Cortex of kidney (tissue), 1 donor: ENCODE data around the gene PAM16.
"Not testable (repeated sequence)": the region's sequence is repeated elsewhere in the genome, so short reads cannot be mapped to it uniquely, and the experiment has no call there.

Source experiments
- DNase-seq: peaks from one replicate; lab custom pipeline; 2025; lab: John Stamatoyannopoulos, UW

PAM16 gene

GRCh38 chr16:4350787-4351659, at the start of gene PAM16:
Gene PAM16 (minus strand): TSS chr16:4351321. CDS start chr16:4351234, 87 bp downstream.
- no peak for DNase-seq

GRCh38 chr16:4399001-4399730, 48.0 kb upstream of the PAM16 start:
- DNase-seq: no peak

- no peak for DNase-seq
These were observed 44.1 kb upstream of the PAM16 start for GRCh38 chr16:4395055-4395726.

DNA sequence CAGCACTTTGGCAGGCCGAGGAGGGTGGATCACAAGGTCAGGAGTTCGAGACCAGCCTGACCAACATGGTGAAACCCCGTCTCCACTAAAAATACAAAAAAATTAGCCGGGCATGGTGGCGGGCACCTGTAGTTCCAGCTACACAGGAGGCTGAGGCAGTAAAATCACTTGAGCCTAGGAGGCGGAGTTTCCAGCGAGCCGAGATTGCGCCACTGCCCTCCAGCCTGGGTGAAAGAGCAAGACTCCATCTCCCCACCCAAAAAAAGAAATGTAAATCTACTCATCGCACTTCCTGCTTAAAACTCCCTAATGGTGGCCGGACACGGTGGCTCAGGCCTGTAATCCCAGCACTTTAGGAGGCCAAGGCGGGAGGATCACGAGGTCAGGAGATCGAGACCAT, 42.7 kb upstream of the PAM16 start:
- not testable (repeated sequence) for DNase-seq

GRCh38 chr16:4393240-4393600, 42.1 kb upstream of the PAM16 start:
- no peak for DNase-seq

GRCh38 chr16:4392382-4393239, 41.5 kb upstream of the PAM16 start:
- no peak for DNase-seq

GRCh38 chr16:4391631-4392381, 40.7 kb upstream of the PAM16 start:
- DNase-seq: no peak

GRCh38 chr16:4390266-4391260, 39.4 kb upstream of the PAM16 start:
- DNase-seq: no peak

DNA sequence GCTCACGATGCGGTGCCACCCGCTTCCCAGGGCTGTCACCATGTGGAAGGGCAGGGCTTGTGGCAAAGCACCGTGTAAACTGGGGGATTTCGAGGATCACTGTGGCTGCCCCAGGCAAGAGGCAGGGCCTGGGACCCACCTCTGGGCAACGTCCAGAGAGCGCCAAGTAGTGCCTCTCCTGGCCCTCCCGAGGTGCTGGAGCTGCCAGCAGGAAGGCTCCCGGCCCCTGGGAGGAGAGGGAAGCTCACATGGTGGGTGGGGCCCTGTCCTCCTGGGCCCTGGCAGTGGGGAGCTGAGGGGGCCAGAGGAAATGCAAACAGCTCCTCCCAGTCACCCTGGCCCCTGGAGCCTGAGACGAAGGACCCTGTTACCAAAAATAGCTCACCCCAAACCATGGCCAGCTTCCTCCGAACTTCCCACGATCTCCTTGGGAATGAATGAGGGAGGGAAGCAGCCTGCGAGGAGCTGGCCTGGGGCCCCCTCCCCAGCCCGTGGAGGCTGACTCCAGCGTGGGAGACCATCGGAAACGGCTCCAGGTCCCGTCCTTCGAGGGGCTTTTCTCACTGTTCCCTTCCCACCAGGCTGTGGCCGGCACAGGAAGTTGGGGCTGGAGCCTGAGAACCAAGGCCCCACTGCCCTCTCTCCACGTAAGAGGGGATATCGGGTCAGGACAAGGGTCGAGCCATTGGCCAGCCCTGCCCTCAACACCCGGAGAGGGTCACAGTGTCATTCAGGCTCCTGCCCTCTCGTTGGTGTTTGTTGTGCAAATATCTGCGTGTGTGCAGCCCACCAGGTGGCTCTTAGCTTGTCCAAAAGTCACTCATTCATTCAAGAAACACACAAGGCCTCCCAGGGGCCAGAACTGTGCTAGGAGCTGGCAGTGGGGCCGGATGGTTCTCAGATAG, 38.2 kb upstream of the PAM16 start:
- DNase-seq: no peak

GRCh38 chr16:4388271-4389021, 37.3 kb upstream of the PAM16 start:
- no peak for DNase-seq

- DNase-seq: no peak
These were observed 36.7 kb upstream of the PAM16 start for GRCh38 chr16:4387781-4388180.

DNA sequence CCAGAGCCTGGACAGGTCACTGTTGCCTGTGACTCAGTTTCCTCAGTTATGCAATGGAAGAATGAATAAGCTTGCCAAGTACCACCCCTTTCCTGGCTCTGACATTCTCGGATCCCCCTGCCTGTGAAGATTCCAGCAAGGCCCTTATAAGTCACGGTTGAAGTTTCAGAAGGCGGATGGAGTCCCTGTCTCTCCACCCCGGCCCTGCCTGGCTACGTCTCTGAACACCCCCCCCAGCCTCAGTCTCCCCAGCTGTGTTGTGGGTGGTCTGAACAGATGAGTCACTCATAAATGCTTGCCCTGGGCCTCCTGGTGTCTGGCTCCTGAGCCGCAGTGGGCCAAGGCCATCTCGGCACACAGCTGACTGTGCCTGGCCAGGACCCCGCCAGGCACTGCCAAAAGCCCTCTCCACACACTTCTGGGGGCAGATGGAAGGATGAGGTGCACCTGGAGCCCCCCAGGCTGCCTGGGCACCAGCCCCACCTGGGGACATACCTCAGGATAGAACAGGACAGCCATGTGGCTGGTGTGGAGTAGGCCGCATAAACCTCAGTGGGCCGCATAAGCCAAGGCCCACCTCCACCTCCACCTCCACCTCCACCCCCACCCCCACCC, 35.9 kb upstream of the PAM16 start:
- no peak for DNase-seq

DNA sequence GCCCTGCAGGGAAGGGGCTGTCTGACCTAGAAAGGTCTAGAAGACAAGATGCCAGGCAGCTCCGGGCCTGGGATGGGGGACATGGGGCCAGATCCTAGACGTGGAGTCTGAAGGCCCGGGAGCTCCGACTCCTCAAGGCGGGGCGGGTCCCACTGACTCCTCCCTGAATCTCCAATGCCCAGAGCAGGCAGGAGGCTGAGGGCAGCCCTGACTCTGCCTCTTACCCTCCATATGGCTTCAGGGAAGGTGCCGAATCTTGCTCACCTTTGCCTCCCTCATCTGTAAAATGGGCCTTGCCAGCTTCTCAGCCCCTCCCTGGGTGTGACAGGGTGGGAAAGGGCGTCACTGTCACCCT, 35.3 kb upstream of the PAM16 start:
- no peak for DNase-seq

GRCh38 chr16:4385789-4386450, 34.8 kb upstream of the PAM16 start:
- DNase-seq: no peak

DNA sequence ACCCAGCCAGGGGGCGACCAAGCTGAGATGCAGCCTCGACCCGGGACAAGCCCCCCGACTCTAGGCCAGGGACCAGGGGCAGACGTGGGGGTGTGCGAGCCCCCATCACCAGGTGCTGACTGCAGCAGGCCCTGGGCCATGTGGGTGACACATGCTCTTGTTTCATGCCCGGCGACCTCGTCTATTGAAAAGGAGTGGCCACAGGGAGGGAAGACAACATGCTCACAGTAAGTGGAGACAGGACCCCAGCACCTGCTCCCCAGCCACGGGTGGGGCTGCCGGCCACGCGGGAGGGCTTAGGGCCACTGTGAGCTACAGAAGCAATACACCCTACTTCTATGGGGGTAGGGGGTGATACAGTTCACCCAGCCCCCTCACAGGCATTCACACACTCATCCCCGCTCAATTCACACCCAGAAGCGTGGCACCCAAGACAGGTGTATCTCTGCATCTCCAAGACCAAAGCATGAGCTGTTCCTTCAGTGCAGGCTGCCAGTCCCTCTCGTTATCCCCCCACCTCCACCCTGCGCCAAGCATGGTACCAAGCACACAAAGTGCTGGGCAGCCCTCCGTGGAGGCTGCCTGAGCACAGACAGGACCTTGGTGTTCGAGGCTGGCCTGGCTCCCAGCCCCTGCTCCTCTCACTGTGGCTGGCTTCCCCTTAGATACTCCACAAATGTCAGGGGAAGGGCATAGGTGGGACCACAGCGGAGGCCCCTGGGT, 34.1 kb upstream of the PAM16 start:
- DNase-seq: no peak

DNA sequence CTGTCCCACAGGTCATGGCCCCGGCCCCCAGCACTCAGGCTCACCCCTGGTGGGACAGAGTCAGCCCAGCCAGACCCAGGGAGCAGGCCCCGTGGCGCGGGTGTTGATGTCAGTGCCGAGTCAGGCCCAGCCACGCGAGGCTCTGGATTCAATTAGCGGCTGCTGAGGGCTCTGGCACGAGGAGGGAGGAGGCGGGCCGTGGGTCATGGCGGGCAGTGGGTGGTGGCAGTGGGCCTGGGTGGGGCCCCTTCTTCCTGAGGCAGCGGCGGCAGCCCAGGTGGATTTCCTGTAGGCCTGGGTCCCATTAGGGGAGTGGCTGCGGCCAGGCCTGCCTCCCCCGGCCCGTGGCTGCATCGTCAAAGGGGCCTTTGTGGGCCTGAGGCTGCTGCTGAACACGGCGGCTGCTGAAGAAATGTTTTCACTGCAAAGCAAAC, 33.4 kb upstream of the PAM16 start:
- no peak for DNase-seq
